NCI-H1694 treated with DMSO at 0.1 percent for 48 hours (cell line): ENCODE measurements around the gene NAAA.
A peak's percentile ranks its signal among the peaks of the same experiment; 100 is the strongest.
"Not testable (repeated sequence)": the region's sequence is repeated elsewhere in the genome, so short reads cannot be mapped to it uniquely, and the experiment has no call there.

Experiments used
- DNase-seq: peaks from one replicate; lab custom pipeline; 2025; lab: John Stamatoyannopoulos, UW

The NAAA gene

GRCh38 chr4:75919920-75920319, 20.9 kb downstream of the NAAA start:
- DNase-seq = peak; percentile 78

GRCh38 chr4:75916091-75916661, 24.6 kb downstream of the NAAA start:
- DNase-seq = peak; percentile 50

- DNase-seq = no peak
Measured at GRCh38 chr4:75912968-75913367, 27.8 kb downstream of the NAAA start.

GRCh38 chr4:75910831-75911230, 30.0 kb downstream of the NAAA start:
- DNase-seq = not testable (repeated sequence)

- DNase-seq = no peak
Measured at GRCh38 chr4:75909405-75909804, 31.4 kb downstream of the NAAA start.

- no peak for DNase-seq
Measured at GRCh38 chr4:75908555-75908954, 32.3 kb downstream of the NAAA start.

- no peak for DNase-seq
Measured at GRCh38 chr4:75907966-75908365, 32.8 kb downstream of the NAAA start.

GRCh38 chr4:75904076-75904475, 36.7 kb downstream of the NAAA start:
- DNase-seq = no peak

- DNase-seq = no peak
Measured at GRCh38 chr4:75902352-75902751, 38.5 kb downstream of the NAAA start, which contains the start of gene PPEF2. PPEF2 (minus strand) TSS chr4:75902452; CDS start chr4:75896325, 6,127 bp downstream.

- no peak for DNase-seq
Measured at GRCh38 chr4:75898536-75898935, 42.3 kb downstream of the NAAA start.

GRCh38 chr4:75895744-75896314, 45.0 kb downstream of the NAAA start:
- peak; percentile 26 for DNase-seq

- no peak for DNase-seq
Measured at GRCh38 chr4:75892508-75892907, 48.3 kb downstream of the NAAA start.

- DNase-seq = no peak
Measured at GRCh38 chr4:75891611-75892010, 49.2 kb downstream of the NAAA start.

GRCh38 chr4:75889537-75890199, 51.1 kb downstream of the NAAA start:
- DNase-seq = no peak

- no peak for DNase-seq
Measured at GRCh38 chr4:75886104-75886503, 54.7 kb downstream of the NAAA start.

- DNase-seq = no peak
Measured at GRCh38 chr4:75881476-75881875, 59.3 kb downstream of the NAAA start.

- no peak for DNase-seq
Measured at GRCh38 chr4:75880278-75880677, 60.5 kb downstream of the NAAA start.

- DNase-seq = no peak
Measured at GRCh38 chr4:75878246-75878756, 62.5 kb downstream of the NAAA start.

- no peak for DNase-seq
Measured at GRCh38 chr4:75876218-75876617, 64.6 kb downstream of the NAAA start.

GRCh38 chr4:75869100-75869499, 71.7 kb downstream of the NAAA start:
- DNase-seq = no peak

GRCh38 chr4:75867130-75867529, 73.7 kb downstream of the NAAA start:
- no peak for DNase-seq
